Stimulated activated naive B cell treated with anti-CD40 and anti-IgM and Interleukin-4, amounts not matched to agents 10 μg/mL and 1 μg/mL and 100 μg/mL, for 72 hours (primary cell): Measurements from ENCODE around the gene LRIG1.

Experiments
- ATAC-seq, 2 donors: fragments of 150-1000 bp; cut with Tn5 transposase; replicated peaks; 2 replicates each; pipeline ENCODE4 v1.10.0; 2021; ENCODE audit warnings: moderate library complexity in 1 of 2
- DNase-seq: peaks from one replicate; pipeline ENCODE4 v3.0.0; 2021
- H3K27ac Mint-ChIP-seq: one replicate; pipeline ENCODE4 v1.8.0; 2022; ENCODE audit warnings: mild to moderate bottlenecking, mixed read lengths
- H3K27me3 Mint-ChIP-seq, 2 donors: one replicate each; pipeline ENCODE4 v1.8.0; 2022; ENCODE audit warnings: mixed read lengths in 2 of 2
- H3K36me3 Mint-ChIP-seq, 2 donors: one replicate each; pipeline ENCODE4 v1.8.0; 2022; ENCODE audit warnings: mixed read lengths in 2 of 2, mild to moderate bottlenecking in 1 of 2
- H3K4me1 Mint-ChIP-seq, 2 donors: one replicate each; pipeline ENCODE4 v1.8.0; 2022; ENCODE audit warnings: mixed read lengths in 2 of 2, mild to moderate bottlenecking in 1 of 2
- H3K4me3 Mint-ChIP-seq, 2 donors: one replicate each; pipeline ENCODE4 v1.8.0; 2022; ENCODE audit warnings: mild to moderate bottlenecking in 2 of 2, mixed read lengths in 2 of 2, moderate library complexity in 1 of 2
- H3K9me3 Mint-ChIP-seq, 2 donors: one replicate each; pipeline ENCODE4 v1.8.0; 2022; ENCODE audit warnings: mixed read lengths in 2 of 2, mild to moderate bottlenecking in 1 of 2

LRIG1 gene

DNA sequence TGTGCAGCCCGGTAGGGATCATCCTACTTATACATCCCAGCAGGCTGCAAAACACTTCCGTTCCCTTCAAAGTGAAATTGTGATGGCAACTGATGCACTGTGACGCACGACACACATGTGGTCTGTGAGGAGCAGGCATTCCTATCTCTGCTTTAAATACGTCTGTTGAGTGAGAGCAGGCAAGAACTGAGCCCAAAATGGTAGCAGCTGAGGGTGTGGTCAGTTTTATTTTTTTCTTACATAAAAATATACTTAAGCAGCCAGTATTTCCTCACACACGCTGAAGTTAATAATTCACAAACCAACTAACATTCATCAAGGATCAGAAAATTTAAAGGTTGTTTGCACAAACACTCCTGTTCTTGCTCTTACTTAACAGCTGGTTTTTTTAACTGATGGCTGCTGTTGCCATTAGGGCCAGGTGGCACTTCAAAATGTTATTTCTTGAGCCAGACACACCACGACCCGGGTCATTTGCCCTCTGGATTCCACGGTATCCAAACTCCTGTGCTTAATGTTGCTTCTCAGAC is 23.9 kb downstream of the LRIG1 start:
- Mint-ChIP-seq H3K9me3 (peaks cover 3 to 7% of the 10 kb centered on the region in 2 donors), H3K36me3 (peaks cover 0 to 6% of the 10 kb centered on the region in 2 donors), H3K4me3 (no peak overlapping the region), H3K27me3 (peaks cover 6 to 7% of the 10 kb centered on the region in 2 donors), H3K4me1 (peaks cover 42 to 58% of the 10 kb centered on the region in 2 donors), H3K27ac (no peak overlapping the region)
- ATAC-seq (no peak), DNase-seq (no peak)

DNA sequence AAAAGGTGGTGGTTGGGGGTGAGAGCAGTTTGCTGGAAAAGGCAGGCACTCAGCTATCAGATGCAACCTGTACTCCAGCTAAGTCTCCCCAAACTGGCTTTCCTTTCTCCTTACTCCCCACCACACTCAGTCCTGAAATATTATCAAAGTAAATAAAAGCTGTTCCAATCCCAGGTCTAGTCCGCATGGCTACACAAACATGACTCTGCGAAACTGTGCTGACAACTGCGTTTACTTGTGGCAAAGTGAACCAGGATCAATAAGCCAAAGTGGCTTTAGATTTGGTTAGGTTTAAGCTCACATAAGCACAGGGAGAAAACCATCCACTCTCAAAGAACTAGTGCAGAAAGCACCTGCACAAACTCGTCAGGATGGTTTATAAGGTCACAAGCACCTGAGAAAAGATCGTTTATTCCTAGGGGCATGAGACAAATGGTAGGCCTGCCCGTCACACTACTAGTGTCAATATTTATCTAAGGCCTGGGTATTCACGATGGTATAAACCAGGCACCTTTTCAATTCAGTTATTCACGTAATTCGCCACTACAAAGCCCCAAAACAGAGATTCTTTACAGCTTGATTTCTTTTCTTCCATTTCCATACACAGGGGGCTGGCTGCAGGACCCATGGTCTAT is 25.3 kb downstream of the LRIG1 start:
- Mint-ChIP-seq H3K27me3 (peaks cover 6 to 7% of the 10 kb centered on the region in 2 donors), H3K27ac (no peak overlapping the region), H3K4me3 (no peak overlapping the region), H3K36me3 (peaks cover 0 to 6% of the 10 kb centered on the region in 2 donors), H3K4me1 (peaks cover 39 to 54% of the 10 kb centered on the region in 2 donors), H3K9me3 (peaks cover 3 to 7% of the 10 kb centered on the region in 2 donors)
- DNase-seq (no peak), ATAC-seq (no peak)

DNA sequence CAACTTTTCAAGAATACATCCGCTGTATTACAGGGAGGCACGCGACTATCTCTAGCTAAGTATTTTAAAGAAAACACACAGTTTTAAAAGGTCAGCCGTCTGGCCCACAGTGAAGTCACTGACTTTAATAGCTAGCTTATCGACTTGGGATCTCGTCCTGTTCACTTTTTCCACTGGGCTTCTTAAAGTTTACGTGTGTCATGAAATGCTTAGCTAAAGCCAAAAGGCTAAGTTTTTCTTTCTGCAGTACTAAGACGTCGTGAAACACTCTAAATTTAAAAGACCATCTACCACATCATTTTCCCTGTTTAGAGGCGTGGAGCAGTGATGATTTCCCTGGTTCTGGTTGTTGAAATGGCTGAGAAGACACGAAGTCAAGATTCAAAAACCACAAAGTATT is 27.1 kb downstream of the LRIG1 start:
- Mint-ChIP-seq H3K4me1 (peaks cover 35 to 46% of the 10 kb centered on the region in 2 donors), H3K9me3 (no peaks in the 10 kb centered on the region), H3K27ac (peak overlapping the region; percentile 74), H3K4me3 (peak overlapping the region; percentile 7 to 41), H3K27me3 (peaks cover 0 to 3% of the 10 kb centered on the region in 2 donors), H3K36me3 (no peaks in the 10 kb centered on the region)
- ATAC-seq (no peak), DNase-seq (no peak)

DNA sequence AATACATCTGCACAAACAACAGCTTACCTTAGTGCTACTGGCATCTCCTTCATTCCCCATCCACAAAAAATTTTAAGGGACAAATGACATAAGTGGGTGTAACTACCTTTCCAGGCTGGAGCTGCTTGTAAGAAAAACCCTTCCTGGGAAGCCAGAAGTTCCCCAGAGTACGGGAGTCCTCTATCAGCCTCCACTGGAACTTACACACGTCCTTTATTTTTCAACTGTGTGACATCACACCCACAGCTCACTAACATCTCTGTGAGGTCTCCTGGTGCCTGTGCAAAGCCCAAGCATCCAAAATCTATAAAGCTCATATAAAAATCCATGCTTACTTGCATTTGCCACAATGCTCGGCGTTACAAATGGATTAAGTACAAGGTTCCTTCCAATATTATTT is 27.6 kb downstream of the LRIG1 start:
- no peak for DNase-seq
- peak overlapping the region; percentile 7 to 41 for H3K4me3 Mint-ChIP-seq
- ATAC-seq = no peak
- no peaks in the 10 kb centered on the region for H3K9me3 Mint-ChIP-seq
- peaks cover 37 to 50% of the 10 kb centered on the region in 2 donors for H3K4me1 Mint-ChIP-seq
- peak overlapping the region; percentile 74 for H3K27ac Mint-ChIP-seq
- H3K36me3 Mint-ChIP-seq = no peaks in the 10 kb centered on the region
- H3K27me3 Mint-ChIP-seq = no peaks in the 10 kb centered on the region

DNA sequence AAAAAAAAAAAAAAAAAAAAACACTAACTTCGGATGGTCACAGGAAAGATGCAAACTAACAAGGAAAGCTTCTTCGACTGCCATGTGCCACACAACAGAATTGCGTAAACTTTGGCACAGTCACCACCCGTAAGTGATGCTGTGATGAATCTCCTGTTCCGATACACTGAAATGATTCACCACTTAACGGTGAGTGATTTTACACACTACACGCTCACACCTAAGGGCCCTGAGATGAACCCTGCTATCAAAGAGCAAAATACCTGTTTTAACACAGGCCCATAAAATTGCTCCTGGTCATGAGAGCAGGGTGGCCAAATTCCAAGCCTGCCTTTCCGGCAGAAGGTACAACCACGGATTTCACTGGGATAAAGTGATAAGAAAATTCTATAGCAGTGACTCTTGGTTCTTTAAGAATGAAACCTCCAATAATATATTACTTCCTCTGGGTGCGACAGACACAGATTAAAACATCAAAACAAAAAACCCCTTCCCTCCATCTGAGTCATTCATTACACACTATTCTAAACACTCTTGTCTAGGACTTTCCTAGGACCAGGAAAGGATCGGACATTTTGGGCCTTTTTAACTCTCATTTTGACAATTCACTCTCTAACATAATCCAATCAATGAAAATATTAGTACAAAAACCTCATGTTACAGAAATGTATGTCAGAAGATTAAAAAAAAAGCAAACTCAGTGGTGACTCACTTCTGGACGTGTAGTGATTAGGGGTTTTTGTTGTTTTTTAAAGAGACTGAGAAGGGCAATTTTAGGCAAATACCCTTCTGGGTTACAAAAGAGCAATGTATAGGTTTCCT is 28.3 kb downstream of the LRIG1 start:
- H3K9me3 Mint-ChIP-seq = no peaks in the 10 kb centered on the region
- peak overlapping the region; percentile 7 to 41 for H3K4me3 Mint-ChIP-seq
- ATAC-seq (peak; percentile 84 to 88), DNase-seq (peak; percentile 67)
- H3K27ac Mint-ChIP-seq = peak overlapping the region; percentile 74
- no peaks in the 10 kb centered on the region for H3K36me3 Mint-ChIP-seq
- H3K4me1 Mint-ChIP-seq = peaks cover 37 to 55% of the 10 kb centered on the region in 2 donors
- H3K27me3 Mint-ChIP-seq = no peaks in the 10 kb centered on the region

DNA sequence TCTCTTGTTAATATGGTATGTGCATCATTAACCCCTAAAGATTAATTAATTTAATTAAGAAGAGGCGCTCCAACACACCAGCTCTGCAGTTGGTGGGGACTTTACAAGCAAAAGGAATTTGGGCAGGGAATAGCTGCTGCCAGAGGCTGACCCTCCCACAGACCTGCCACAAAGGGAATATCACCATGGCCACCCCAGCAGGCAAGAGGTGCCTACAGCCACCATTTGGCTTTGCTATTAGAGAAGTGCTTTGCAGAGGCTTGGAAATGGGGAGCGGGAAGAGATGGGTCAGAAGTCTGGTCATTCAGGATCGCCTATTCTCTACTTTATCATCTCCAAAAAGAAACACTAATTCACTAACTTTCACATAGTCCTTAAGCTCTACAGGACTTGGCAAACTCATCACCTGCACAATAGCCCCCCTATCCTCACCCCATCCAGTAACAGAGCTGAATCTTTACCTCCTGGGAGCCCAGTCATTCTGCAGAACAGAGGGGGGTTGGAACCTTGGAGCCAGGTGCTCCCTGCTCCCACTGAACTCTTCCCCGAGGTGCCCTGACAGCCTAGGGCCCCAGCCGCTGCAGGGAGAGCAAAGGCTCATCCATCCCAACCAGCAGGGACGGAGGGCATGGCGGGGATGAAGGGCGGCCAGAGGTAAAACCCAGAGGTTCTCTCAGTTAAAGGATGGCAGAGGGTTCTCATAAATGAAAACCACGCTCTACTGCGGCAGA is 29.7 kb downstream of the LRIG1 start:
- H3K4me3 Mint-ChIP-seq = no peak overlapping the region
- ATAC-seq (no peak), DNase-seq (no peak)
- peaks cover 39 to 66% of the 10 kb centered on the region in 2 donors for H3K4me1 Mint-ChIP-seq
- H3K27ac Mint-ChIP-seq = peak overlapping the region; percentile 67
- H3K9me3 Mint-ChIP-seq = no peaks in the 10 kb centered on the region
- H3K27me3 Mint-ChIP-seq = peaks cover 0 to 5% of the 10 kb centered on the region in 2 donors
- no peaks in the 10 kb centered on the region for H3K36me3 Mint-ChIP-seq

DNA sequence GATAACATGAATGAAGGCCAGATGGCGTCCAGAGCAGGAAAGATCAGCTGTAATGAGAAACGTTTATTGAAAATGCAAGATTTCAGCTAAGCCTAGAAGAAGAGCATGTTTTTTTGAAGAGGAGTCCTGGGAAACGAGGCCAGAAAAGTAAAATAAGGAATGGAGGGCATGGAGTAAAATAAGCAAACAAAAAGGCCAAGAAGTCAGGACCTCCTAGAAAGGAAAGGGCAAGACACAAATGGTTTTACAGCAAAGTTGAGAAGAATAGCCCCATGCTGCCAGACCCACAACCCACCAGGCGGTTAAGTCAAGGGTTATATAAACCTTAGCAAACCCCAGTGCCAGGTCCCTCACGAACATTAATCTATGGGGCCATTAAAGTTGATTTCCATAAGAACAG is 30.5 kb downstream of the LRIG1 start:
- peaks cover 41 to 66% of the 10 kb centered on the region in 2 donors for H3K4me1 Mint-ChIP-seq
- no peak for DNase-seq
- H3K27ac Mint-ChIP-seq = no peak overlapping the region
- H3K36me3 Mint-ChIP-seq = no peaks in the 10 kb centered on the region
- H3K27me3 Mint-ChIP-seq = peaks cover 4 to 12% of the 10 kb centered on the region in 2 donors
- H3K4me3 Mint-ChIP-seq = no peak overlapping the region
- no peaks in the 10 kb centered on the region for H3K9me3 Mint-ChIP-seq
- ATAC-seq = no peak

DNA sequence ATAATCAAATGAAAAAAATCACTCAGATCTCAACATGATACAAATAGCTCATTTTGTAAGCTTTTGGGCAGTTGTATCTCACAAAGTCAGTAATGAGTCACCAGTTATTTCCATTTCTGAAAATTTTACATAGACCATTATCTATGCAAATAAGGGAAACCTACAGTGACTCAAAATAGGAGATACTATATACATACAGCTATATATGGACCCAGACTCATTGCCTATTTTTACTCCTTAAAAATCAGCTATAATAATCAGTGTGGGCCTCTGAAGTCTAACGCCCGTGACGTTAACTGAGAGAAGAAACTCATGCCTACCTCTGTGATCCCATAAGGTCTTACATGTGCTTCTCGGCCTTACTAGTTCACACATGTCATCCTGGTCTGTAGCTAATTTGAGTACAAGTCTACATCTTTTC is 31.6 kb downstream of the LRIG1 start:
- Mint-ChIP-seq H3K9me3 (no peaks in the 10 kb centered on the region), H3K27ac (peak overlapping the region; percentile 91), H3K36me3 (no peaks in the 10 kb centered on the region), H3K4me1 (peaks cover 40 to 64% of the 10 kb centered on the region in 2 donors), H3K4me3 (peak overlapping the region; percentile 6 to 19), H3K27me3 (peaks cover 4 to 12% of the 10 kb centered on the region in 2 donors)
- ATAC-seq (peak; percentile 62 to 76), DNase-seq (peak; percentile 35)

DNA sequence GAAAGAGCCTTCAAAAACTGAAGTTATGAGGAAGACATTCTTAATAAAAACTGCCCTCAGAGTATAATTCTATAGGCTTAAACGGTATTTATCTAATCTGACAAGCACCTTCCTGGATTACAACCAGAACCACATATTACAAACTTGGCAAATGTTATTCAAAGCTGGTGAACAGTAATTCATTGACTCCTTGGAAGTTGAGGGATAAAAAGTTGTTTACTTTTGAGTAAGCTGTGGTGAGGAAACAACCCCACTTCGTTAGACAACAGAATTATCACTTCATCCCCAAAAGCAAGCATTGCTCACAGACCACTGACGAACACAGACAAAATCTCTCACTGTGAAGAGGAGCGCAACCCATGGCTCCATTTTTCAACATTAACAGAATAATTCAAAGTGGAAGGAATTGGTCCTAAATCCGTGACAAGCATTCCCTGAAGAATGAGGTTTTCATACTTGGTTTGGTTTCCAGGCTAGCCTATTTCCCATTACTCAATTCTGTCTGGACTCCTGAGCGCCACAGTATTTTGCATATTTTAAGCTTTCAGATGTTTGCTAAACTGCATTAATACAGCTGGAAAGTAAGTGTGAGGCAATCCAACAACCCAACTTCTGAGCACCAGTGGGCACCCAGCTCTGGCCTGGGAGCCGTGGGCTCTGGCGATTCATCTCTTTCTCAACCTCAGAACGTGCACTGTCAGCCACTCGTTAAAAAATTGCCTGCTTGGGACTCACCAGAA is 32.7 kb downstream of the LRIG1 start:
- H3K27ac Mint-ChIP-seq = no peak overlapping the region
- H3K4me1 Mint-ChIP-seq = peaks cover 30 to 53% of the 10 kb centered on the region in 2 donors
- no peaks in the 10 kb centered on the region for H3K36me3 Mint-ChIP-seq
- ATAC-seq (no peak), DNase-seq (no peak)
- H3K4me3 Mint-ChIP-seq = no peak overlapping the region
- peaks cover 4 to 12% of the 10 kb centered on the region in 2 donors for H3K27me3 Mint-ChIP-seq
- H3K9me3 Mint-ChIP-seq = no peaks in the 10 kb centered on the region

DNA sequence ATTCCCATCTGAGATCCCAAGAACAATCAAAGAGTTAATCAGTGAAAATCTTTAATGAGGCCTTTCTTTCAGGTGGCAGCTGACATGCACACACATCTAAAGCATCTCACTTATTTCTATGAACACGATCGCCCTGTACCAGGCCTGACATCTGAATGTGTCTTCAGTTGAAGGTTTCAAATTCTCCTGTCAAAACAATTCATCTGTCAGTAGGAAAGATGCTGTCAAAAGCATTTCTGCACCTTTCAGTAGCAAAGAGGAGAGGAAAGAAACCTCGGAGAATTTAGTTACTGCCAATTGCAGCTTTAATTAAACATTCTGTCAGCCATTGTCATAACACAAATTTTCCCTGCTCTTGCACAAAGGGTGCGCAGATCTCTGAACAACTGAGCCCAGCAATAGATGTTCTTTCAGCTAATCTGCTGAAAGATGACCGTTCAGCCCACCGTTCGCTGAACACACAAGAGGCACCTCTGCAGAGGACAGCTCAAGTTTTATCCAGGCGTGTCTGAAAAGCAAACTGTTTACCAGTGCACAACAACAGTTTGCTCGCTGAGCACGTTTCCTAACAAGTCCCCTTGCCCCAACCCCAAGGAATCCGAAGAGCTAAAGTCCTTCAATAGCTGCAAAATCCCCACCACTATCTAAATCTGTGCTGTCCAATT is 34.1 kb downstream of the LRIG1 start:
- no peak overlapping the region for H3K4me3 Mint-ChIP-seq
- ATAC-seq (no peak), DNase-seq (no peak)
- H3K9me3 Mint-ChIP-seq = no peaks in the 10 kb centered on the region
- H3K4me1 Mint-ChIP-seq = peaks cover 24 to 39% of the 10 kb centered on the region in 2 donors
- H3K27ac Mint-ChIP-seq = no peak overlapping the region
- peaks cover 0 to 4% of the 10 kb centered on the region in 2 donors for H3K36me3 Mint-ChIP-seq
- H3K27me3 Mint-ChIP-seq = peaks cover 4 to 12% of the 10 kb centered on the region in 2 donors

DNA sequence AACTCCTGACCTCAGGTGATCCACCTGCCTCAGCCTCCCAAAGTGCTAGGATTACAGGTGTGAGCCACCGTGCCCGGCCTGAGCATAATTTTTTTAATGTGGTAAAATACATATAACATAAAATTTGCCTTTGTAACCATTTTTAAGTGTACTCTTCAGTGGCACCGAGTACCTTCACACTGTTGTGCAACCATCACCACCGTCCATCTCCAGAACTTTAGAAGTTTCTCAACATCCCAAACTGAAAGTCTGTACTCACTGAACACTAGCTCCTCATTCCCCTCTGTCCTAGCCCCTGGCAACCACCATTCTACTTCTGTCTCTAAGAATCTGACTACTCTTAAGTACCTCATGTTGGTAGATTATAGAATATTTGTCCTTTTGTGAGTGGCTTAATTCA is 35.2 kb downstream of the LRIG1 start:
- Mint-ChIP-seq H3K27me3 (peaks cover 4 to 12% of the 10 kb centered on the region in 2 donors), H3K36me3 (peaks cover 0 to 4% of the 10 kb centered on the region in 2 donors), H3K4me3 (no peak overlapping the region), H3K4me1 (peaks cover 17 to 31% of the 10 kb centered on the region in 2 donors), H3K9me3 (no peaks in the 10 kb centered on the region), H3K27ac (no peak overlapping the region)
- DNase-seq (no peak), ATAC-seq (no peak)

DNA sequence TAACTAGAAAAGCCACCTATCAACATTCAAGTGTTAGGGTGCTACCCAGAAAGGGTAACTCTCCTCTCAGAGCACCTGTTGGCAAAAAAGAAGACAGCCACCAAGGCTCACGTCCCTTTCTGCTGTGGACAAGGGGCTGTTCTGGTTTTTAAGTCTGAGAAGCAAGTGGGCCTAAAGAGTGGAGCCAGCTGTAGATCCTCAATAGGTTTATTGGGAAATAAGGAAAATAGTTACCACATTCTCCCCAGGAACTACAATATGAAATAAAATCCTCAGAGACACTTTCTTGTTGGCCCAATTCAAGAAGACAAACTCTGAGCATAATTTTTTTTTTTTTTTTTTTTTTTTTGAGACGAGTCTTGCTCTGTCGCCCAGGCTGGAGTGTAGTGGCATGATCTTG is 35.8 kb downstream of the LRIG1 start:
- H3K4me1 Mint-ChIP-seq = peaks cover 14 to 31% of the 10 kb centered on the region in 2 donors
- no peak for ATAC-seq
- no peak overlapping the region for H3K4me3 Mint-ChIP-seq

DNA sequence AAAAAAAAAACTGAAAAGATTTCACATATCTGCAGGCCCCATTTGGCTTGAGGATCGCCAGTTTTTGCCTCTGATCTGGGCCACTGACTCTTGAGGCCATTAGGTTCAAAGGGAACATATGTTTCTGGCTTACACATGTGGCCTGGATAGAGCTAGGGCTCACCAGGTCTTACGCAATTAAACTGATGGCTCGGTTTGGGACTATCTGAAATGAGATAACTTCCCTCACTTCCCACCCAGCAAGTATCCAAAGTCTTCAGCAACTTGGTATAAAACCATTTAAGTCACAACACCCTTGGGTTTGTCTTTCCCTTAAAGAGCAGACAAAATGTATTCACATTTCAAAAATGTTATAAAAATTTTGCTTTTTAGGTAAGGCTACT is 36.3 kb downstream of the LRIG1 start:
- peaks cover 4 to 12% of the 10 kb centered on the region in 2 donors for H3K27me3 Mint-ChIP-seq
- H3K4me3 Mint-ChIP-seq = no peak overlapping the region
- peaks cover 12 to 29% of the 10 kb centered on the region in 2 donors for H3K4me1 Mint-ChIP-seq
- no peak for DNase-seq
- ATAC-seq = no peak
- H3K9me3 Mint-ChIP-seq = no peaks in the 10 kb centered on the region
- H3K36me3 Mint-ChIP-seq = peaks cover 0 to 4% of the 10 kb centered on the region in 2 donors
- no peak overlapping the region for H3K27ac Mint-ChIP-seq

More for the DNA sequence above, 35.8 kb downstream of the LRIG1 start:
- H3K27ac Mint-ChIP-seq = no peak overlapping the region
- H3K27me3 Mint-ChIP-seq = peaks cover 4 to 12% of the 10 kb centered on the region in 2 donors
- DNase-seq = no peak
- H3K9me3 Mint-ChIP-seq = no peaks in the 10 kb centered on the region
- peaks cover 0 to 4% of the 10 kb centered on the region in 2 donors for H3K36me3 Mint-ChIP-seq
